Thymus (tissue), 11 donors: ENCODE data around the gene PC. TPM values are rescaled to one million over a fixed set of nuclear protein-coding genes. Genes with fewer than 3 reads are reported as not detected.

Experiments
- DNase-seq, 9 donors: peaks; one replicate each; pipeline ENCODE4 v3.0.0-alpha.2; 2013; ENCODE audit warnings: low spot score in 9 of 9, low read depth in 6 of 9, missing footprints in 1 of 9
- H3K27ac ChIP-seq, 2 donors: one replicate each; pipeline ENCODE4 v1.5.1; 2013; ENCODE audit warnings: control low read depth in 1 of 2, low read depth in 1 of 2, low read length in 1 of 2, mild to moderate bottlenecking in 1 of 2, moderate library complexity in 1 of 2
- H3K27me3 ChIP-seq, 2 donors: one replicate each; pipeline ENCODE4 v1.5.1; 2013; ENCODE audit warnings: low read length in 1 of 2; ENCODE audit not compliant: control insufficient read depth in 2 of 2, insufficient read depth in 1 of 2
- H3K36me3 ChIP-seq, 2 donors: one replicate each; pipeline ENCODE4 v1.5.1; 2013; ENCODE audit warnings: low read length in 1 of 2, mild to moderate bottlenecking in 1 of 2, moderate library complexity in 1 of 2; ENCODE audit not compliant: control insufficient read depth in 2 of 2, insufficient read depth in 2 of 2
- H3K4me1 ChIP-seq, 2 donors: one replicate each; pipeline ENCODE4 v1.5.1; 2013; ENCODE audit warnings: low read length in 2 of 2; ENCODE audit not compliant: control insufficient read depth in 2 of 2, insufficient read depth in 2 of 2
- H3K4me3 ChIP-seq, 2 donors: one replicate each; pipeline ENCODE4 v1.5.1; 2013; ENCODE audit warnings: low read length in 2 of 2, control low read depth in 1 of 2, mild to moderate bottlenecking in 1 of 2
- H3K9me3 ChIP-seq, 2 donors: one replicate each; pipeline ENCODE4 v1.5.1; 2013; ENCODE audit warnings: low read length in 1 of 2, mild to moderate bottlenecking in 1 of 2; ENCODE audit not compliant: control insufficient read depth in 2 of 2, insufficient read depth in 1 of 2
- WGBS: extraction: QIAGEN DNeasy Blood & Tissue Kit; methylation state at CpG from one replicate; pipeline ENCODE4 v1.1.7; 2013; 5-methylcytosine and 5-hydroxymethylcytosine counted together
- polyA plus RNA-seq: library from polyadenylated mRNA; stranded (reverse); fragments of 200-250 nt; gene quantifications from one replicate; pipeline ENCODE4 v1.2.3, GENCODE V29; 2013
- total RNA-seq: library from RNA; stranded (reverse); fragments of 120-200 nt; gene quantifications from one replicate; pipeline ENCODE4 v1.2.4, GENCODE V29; 2013
- donor health status: healthy.

Gene PC
- total and polyA plus RNA-seq, 2 donors = 3.4 to 9.9 TPM

- H3K27me3 ChIP-seq = no peaks in the 10 kb centered on the region
- DNase-seq = no peak
- WGBS = 97% methylated on average over 15 of the region's 15 CpGs
Observed at GRCh38 chr11:66854729-66855211, 103.4 kb downstream of the PC start.

GRCh38 chr11:66854231-66854661 lies 103.9 kb downstream of the PC start:
- Histone ChIP-seq H3K36me3 (peaks cover 2 to 11% of the 10 kb centered on the region in 2 donors), H3K27me3 (no peaks in the 10 kb centered on the region), H3K9me3 (no peaks in the 10 kb centered on the region), H3K27ac (no peak overlapping the region), H3K4me3 (no peak overlapping the region), H3K4me1 (peaks cover 10 to 21% of the 10 kb centered on the region in 2 donors)
- WGBS = 96% methylated on average over 12 of the region's 12 CpGs
- DNase-seq = no peak

More at GRCh38 chr11:66854729-66855211, 103.4 kb downstream of the PC start:
- Histone ChIP-seq H3K9me3 (no peaks in the 10 kb centered on the region), H3K4me3 (no peak overlapping the region), H3K4me1 (peaks cover 10 to 21% of the 10 kb centered on the region in 2 donors), H3K27ac (no peak overlapping the region), H3K36me3 (peaks cover 2 to 11% of the 10 kb centered on the region in 2 donors)

- H3K4me1 ChIP-seq = peaks cover 10 to 21% of the 10 kb centered on the region in 2 donors
- no peak overlapping the region for H3K4me3 ChIP-seq
- no peak overlapping the region for H3K27ac ChIP-seq
- H3K27me3 ChIP-seq = no peaks in the 10 kb centered on the region
- no peaks in the 10 kb centered on the region for H3K9me3 ChIP-seq
- no peak for DNase-seq
- peaks cover 5 to 12% of the 10 kb centered on the region in 2 donors for H3K36me3 ChIP-seq
- WGBS = 97% methylated on average over 26 of the region's 26 CpGs
Observed at GRCh38 chr11:66853242-66854229, 104.6 kb downstream of the PC start.

GRCh38 chr11:66852466-66853241 lies 105.5 kb downstream of the PC start:
- Histone ChIP-seq H3K27ac (no peak overlapping the region), H3K36me3 (peaks cover 8 to 13% of the 10 kb centered on the region in 2 donors), H3K27me3 (no peaks in the 10 kb centered on the region), H3K9me3 (no peaks in the 10 kb centered on the region), H3K4me1 (peaks cover 10 to 21% of the 10 kb centered on the region in 2 donors), H3K4me3 (no peak overlapping the region)
- WGBS = 97% methylated on average over 26 of the region's 26 CpGs
- DNase-seq = no peak

- Histone ChIP-seq H3K4me1 (peaks cover 6 to 18% of the 10 kb centered on the region in 2 donors), H3K27me3 (no peaks in the 10 kb centered on the region), H3K9me3 (no peaks in the 10 kb centered on the region), H3K27ac (peak overlapping the region in 1 of 2 donors; percentile 50), H3K4me3 (no peak overlapping the region), H3K36me3 (peaks cover 13 to 16% of the 10 kb centered on the region in 2 donors)
- peak in 2 of 9 donors; percentile 38 to 54 for DNase-seq
- WGBS = 70% methylated on average over 26 of the region's 26 CpGs
Observed at GRCh38 chr11:66851698-66852465, 106.3 kb downstream of the PC start.

- Histone ChIP-seq H3K27me3 (no peaks in the 10 kb centered on the region), H3K36me3 (peaks cover 18 to 21% of the 10 kb centered on the region in 2 donors), H3K27ac (no peak overlapping the region), H3K4me3 (no peak overlapping the region), H3K9me3 (no peaks in the 10 kb centered on the region), H3K4me1 (peaks cover 6 to 18% of the 10 kb centered on the region in 2 donors)
- WGBS = 98% methylated on average over 4 of the region's 4 CpGs
- DNase-seq = no peak
Observed at GRCh38 chr11:66851239-66851596, 107.0 kb downstream of the PC start.

GRCh38 chr11:66850588-66851238 lies 107.5 kb downstream of the PC start:
- H3K36me3 ChIP-seq = peaks cover 22 to 25% of the 10 kb centered on the region in 2 donors
- no peaks in the 10 kb centered on the region for H3K9me3 ChIP-seq
- no peaks in the 10 kb centered on the region for H3K27me3 ChIP-seq
- no peak overlapping the region for H3K4me3 ChIP-seq
- H3K27ac ChIP-seq = no peak overlapping the region
- 97% methylated on average over 23 of the region's 23 CpGs for WGBS
- no peak for DNase-seq
- peaks cover 4 to 15% of the 10 kb centered on the region in 2 donors for H3K4me1 ChIP-seq

- Histone ChIP-seq H3K36me3 (peaks cover 27 to 30% of the 10 kb centered on the region in 2 donors), H3K27me3 (no peaks in the 10 kb centered on the region), H3K4me3 (no peak overlapping the region), H3K27ac (no peak overlapping the region), H3K4me1 (peaks cover 0 to 11% of the 10 kb centered on the region in 2 donors), H3K9me3 (no peaks in the 10 kb centered on the region)
- DNase-seq = no peak
- WGBS = 98% methylated on average over 10 of the region's 10 CpGs
Observed at GRCh38 chr11:66850235-66850587, 108.0 kb downstream of the PC start.
